MCF 10A (cell line): ENCODE data around the gene UQCRQ. TPM values are rescaled to one million over a fixed set of nuclear protein-coding genes. Genes with fewer than 3 reads are reported as not detected.

ENCODE experiments used
- BruUV-seq: library from RNA; stranded (reverse); fragments of 400-500 nt; replicated peaks from 2 replicates; lab custom pipeline; 2021; lab: Mats Ljungman, UMichigan
- CTCF ChIA-PET: fragments of 300-600 bp; sonication (Branson Sonifier 250); formaldehyde crosslinking; extraction: SDS; loops from one replicate; lab custom pipeline; 2021; ENCODE audit warnings: antibody characterized with exemption, inconsistent platforms; lab: Yijun Ruan, JAX
- POLR2A ChIA-PET: fragments of 300-600, 350-650 bp; sonication (Branson Sonifier 250); formaldehyde crosslinking; extraction: SDS; loops from one replicate; lab custom pipeline; 2020; ENCODE audit warnings: antibody characterized with exemption, inconsistent platforms; lab: Yijun Ruan, JAX
- DNase-seq: peaks from one replicate; pipeline ENCODE4 v3.0.0-alpha.2; 2018; ENCODE audit not compliant: unreplicated experiment
- H3K27ac Mint-ChIP-seq: one replicate; pipeline ENCODE4 v1.8.0; 2022; ENCODE audit warnings: mild to moderate bottlenecking, low read depth, mixed read lengths; ENCODE audit not compliant: unreplicated experiment
- H3K27me3 Mint-ChIP-seq: one replicate; pipeline ENCODE4 v1.8.0; 2022; ENCODE audit warnings: mixed read lengths; ENCODE audit not compliant: insufficient read depth, unreplicated experiment
- H3K36me3 Mint-ChIP-seq: one replicate; pipeline ENCODE4 v1.8.0; 2022; ENCODE audit warnings: mild to moderate bottlenecking, moderate library complexity, mixed read lengths; ENCODE audit not compliant: insufficient read depth, unreplicated experiment
- H3K4me1 Mint-ChIP-seq: one replicate; pipeline ENCODE4 v1.8.0; 2022; ENCODE audit warnings: mixed read lengths; ENCODE audit not compliant: insufficient read depth, unreplicated experiment
- H3K4me3 Mint-ChIP-seq: one replicate; pipeline ENCODE4 v1.8.0; 2022; ENCODE audit warnings: mild to moderate bottlenecking, moderate library complexity, mixed read lengths; ENCODE audit not compliant: unreplicated experiment
- H3K9me3 Mint-ChIP-seq: one replicate; pipeline ENCODE4 v1.8.0; 2022; ENCODE audit warnings: mixed read lengths; ENCODE audit not compliant: unreplicated experiment
- CTCF ChIP-seq: fragments of 200-600 bp; IDR thresholded peaks from one replicate; pipeline ENCODE4 v1.8.0; 2022; ENCODE audit warnings: antibody characterized with exemption, mild to moderate bottlenecking; ENCODE audit not compliant: unreplicated experiment
- intact Hi-C: fragments of 100-400 bp; cut with micrococcal nuclease; formaldehyde crosslinking; loops from 2 replicates; pipeline ENCODE4 v1.14.1; 2022
- total RNA-seq: library from RNA; stranded (reverse); gene quantifications from 2 replicates; pipeline ENCODE4 v1.2.3, GENCODE V29; 2022

The UQCRQ gene
- total RNA-seq, 1 experiment from 2014 or later: 974 TPM

DNA sequence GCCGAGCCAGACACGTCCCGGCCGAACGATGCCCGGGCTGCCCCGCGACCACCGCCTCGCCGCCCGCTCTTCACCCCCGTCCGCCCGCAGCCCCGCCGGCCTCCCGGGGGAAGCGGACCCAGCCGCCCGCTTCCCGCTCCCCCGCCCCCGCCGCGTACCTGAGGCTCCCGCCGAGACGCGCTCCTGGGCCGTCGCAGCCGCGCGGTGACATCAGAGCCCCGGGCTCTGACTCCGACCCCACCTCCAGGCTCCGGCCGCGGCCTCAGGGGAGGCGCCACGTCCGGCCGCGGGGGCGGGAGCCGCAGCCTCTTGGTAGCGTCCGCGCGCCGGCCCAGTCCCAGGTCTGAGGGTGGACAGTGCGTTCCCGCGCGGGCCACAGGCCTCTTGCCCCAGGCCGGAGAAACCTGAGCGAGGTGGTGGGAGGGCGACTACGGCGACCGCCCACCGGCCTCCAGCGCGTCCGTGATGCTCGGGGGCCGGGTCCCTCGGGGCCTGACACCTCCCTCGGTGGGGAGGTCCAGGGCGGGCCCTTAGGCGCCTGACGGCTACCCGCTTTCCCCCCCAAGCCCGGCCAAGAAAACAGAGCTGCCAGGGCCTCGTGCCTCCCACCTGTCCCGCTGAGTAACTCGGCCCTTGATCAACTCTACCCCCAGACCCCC is 35.9 kb upstream of the UQCRQ start, which contains the start of gene SHROOM1:
Gene SHROOM1 (minus strand): TSS at position 212 of the 659 bp plus-strand sequence. CDS start 4,507 bp downstream, outside the sequence.
- ChIA-PET CTCF (interaction anchor here (0.5 to 10.4 kb wide), 21 partner anchors 9 to 1542 kb away, joined by 3 to 211 read pairs (median 5); partner anchors contain the start of genes GDF9, LEAP2 and UQCRQ), POLR2A (interaction anchor here (0.6 to 10.9 kb wide), 14 partner anchors 10 to 469 kb away, joined by 3 to 176 read pairs (median 6); partner anchors contain the start of genes GDF9, KIF3A, LEAP2 and RAD50)
- peaks cover 16% of the 10 kb centered on the region for H3K36me3 Mint-ChIP-seq
- H3K4me1 Mint-ChIP-seq: peaks cover 21% of the 10 kb centered on the region
- H3K9me3 Mint-ChIP-seq: no peaks in the 10 kb centered on the region
- TF ChIP-seq CTCF: no peak
- H3K4me3 Mint-ChIP-seq: peak within 1 kb of the TSS; percentile 90
- H3K27ac Mint-ChIP-seq: peak within 1 kb of the TSS; percentile 90
- DNase-seq: peak; percentile 84
- intact Hi-C loops: loop anchor here (1.0 kb wide), 3 partner anchors 11 to 53 kb away; partner anchors contain the start of genes GDF9 and UQCRQ
- H3K27me3 Mint-ChIP-seq: no peaks in the 10 kb centered on the region
- BruUV-seq: TSS peak; percentile 61

DNA sequence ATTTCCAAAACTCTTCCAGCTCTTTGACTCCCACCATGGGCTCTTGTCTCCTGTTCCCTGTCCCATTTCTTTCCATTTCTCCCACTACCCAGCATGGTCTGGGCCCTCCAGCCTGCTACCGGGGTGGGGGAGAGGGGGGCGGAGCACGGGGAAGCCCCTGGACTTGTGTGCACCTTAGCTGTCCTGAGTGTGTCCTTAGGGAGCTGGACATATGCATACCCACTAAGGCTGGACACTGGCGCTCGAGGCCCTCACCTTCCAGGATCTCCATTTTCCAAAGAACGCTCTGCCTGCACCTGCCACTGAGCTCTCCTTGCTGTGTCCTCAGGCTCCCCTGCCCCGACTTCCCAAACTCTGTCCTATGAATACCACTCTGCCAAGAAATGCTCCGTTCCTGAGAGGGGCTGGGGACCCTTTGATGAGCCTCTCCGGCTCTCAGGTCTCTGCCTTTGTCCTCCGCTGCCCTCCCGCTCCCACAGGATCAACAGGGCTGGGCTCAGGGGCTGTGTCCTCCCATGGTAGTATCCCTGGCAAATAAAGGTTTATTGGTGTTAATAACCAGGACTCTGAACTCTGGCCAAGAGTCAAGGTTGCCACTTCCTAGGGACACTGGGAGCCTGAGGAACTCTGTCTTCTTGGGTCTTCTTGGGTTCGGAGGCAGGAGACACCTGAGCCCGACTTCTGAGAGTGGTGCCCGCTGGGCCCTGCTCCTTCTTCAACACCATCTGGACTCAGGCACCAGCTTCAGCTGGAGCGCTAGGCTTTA is 35.2 kb upstream of the UQCRQ start:
- intact Hi-C loops: no loop called here
- H3K36me3 Mint-ChIP-seq: peaks cover 16% of the 10 kb centered on the region
- H3K4me1 Mint-ChIP-seq: peaks cover 21% of the 10 kb centered on the region
- H3K27ac Mint-ChIP-seq: peak overlapping the region; percentile 86
- peak overlapping the region; percentile 90 for H3K4me3 Mint-ChIP-seq
- TF ChIP-seq CTCF: no peak
- no peak for DNase-seq
- H3K9me3 Mint-ChIP-seq: no peaks in the 10 kb centered on the region
- ChIA-PET CTCF (interaction anchor here (0.6 to 10.4 kb wide), 11 partner anchors 8 to 287 kb away, joined by 3 to 211 read pairs (median 37); partner anchors contain the start of genes GDF9, LEAP2 and UQCRQ), POLR2A (interaction anchor here (0.6 to 10.9 kb wide), 8 partner anchors 9 to 470 kb away, joined by 3 to 176 read pairs (median 5); partner anchors contain the start of genes GDF9, LEAP2 and UQCRQ)
- no peaks in the 10 kb centered on the region for H3K27me3 Mint-ChIP-seq
- BruUV-seq: no TSS peak

- no peaks in the 10 kb centered on the region for H3K27me3 Mint-ChIP-seq
- ChIA-PET POLR2A (interaction anchor here (0.6 to 10.9 kb wide), 3 partner anchors 21 to 144 kb away, joined by 3 to 176 read pairs (median 11); partner anchors contain the start of genes GDF9, LEAP2 and UQCRQ), CTCF (interaction anchor here (5.5 to 10.4 kb wide), 2 partner anchors 13 to 30 kb away, joined by 39 to 211 read pairs; partner anchors contain the start of genes GDF9 and UQCRQ)
- no peak for TF ChIP-seq CTCF
- intact Hi-C loops: no loop called here
- H3K27ac Mint-ChIP-seq: peak overlapping the region; percentile 20
- H3K36me3 Mint-ChIP-seq: peaks cover 8% of the 10 kb centered on the region
- BruUV-seq: no TSS peak
- peaks cover 15% of the 10 kb centered on the region for H3K4me1 Mint-ChIP-seq
- H3K4me3 Mint-ChIP-seq: no peak overlapping the region
- no peaks in the 10 kb centered on the region for H3K9me3 Mint-ChIP-seq
- no peak for DNase-seq
Measured at GRCh38 chr5:132832612-132833011, 33.8 kb upstream of the UQCRQ start.
